Endothelial cell (in vitro differentiated cells): Measurements from ENCODE around the gene GPR132. TPM values are rescaled to one million over a fixed set of nuclear protein-coding genes. Genes with fewer than 3 reads are reported as not detected.
"Not testable (repeated sequence)": the region's sequence is repeated elsewhere in the genome, so short reads cannot be mapped to it uniquely, and the experiment has no call there.

Source experiments
- DNase-seq: peaks from one replicate; pipeline ENCODE4 v3.0.0; 2021; ENCODE audit warnings: low spot score
- H3K27ac Mint-ChIP-seq: one replicate; pipeline ENCODE4 v1.8.0; 2021; ENCODE audit warnings: mixed read lengths, inconsistent platforms; ENCODE audit not compliant: unreplicated experiment
- H3K27me3 Mint-ChIP-seq: one replicate; pipeline ENCODE4 v1.8.0; 2021; ENCODE audit warnings: mild to moderate bottlenecking, moderate library complexity, mixed read lengths, inconsistent platforms; ENCODE audit not compliant: unreplicated experiment
- H3K36me3 Mint-ChIP-seq: one replicate; pipeline ENCODE4 v1.8.0; 2021; ENCODE audit warnings: mild to moderate bottlenecking, low read depth, mixed read lengths, inconsistent platforms; ENCODE audit not compliant: unreplicated experiment
- H3K4me1 Mint-ChIP-seq: one replicate; pipeline ENCODE4 v1.8.0; 2021; ENCODE audit warnings: mild to moderate bottlenecking, mixed read lengths, inconsistent platforms; ENCODE audit not compliant: unreplicated experiment
- H3K4me3 Mint-ChIP-seq: one replicate; pipeline ENCODE4 v1.8.0; 2021; ENCODE audit warnings: mild to moderate bottlenecking, mixed read lengths, inconsistent platforms; ENCODE audit not compliant: unreplicated experiment
- H3K9me3 Mint-ChIP-seq: one replicate; pipeline ENCODE4 v1.8.0; 2021; ENCODE audit warnings: mixed read lengths, inconsistent platforms; ENCODE audit not compliant: unreplicated experiment
- CTCF ChIP-seq: fragments of 200-600 bp; sonication (generic); IDR thresholded peaks from one replicate; pipeline ENCODE4 v1.5.0; 2021; ENCODE audit warnings: antibody characterized with exemption; ENCODE audit not compliant: unreplicated experiment
- long read RNA-seq: library from polyadenylated mRNA; unstranded; transcript quantifications from one replicate; pipeline ENCODE4 v2.0.0, GENCODE V29; 2020; ENCODE audit not compliant: unreplicated experiment
- total RNA-seq: library from RNA; stranded (reverse); fragmentation: NEBNext Ultra II Directional; extraction: Animal tissue kit (Norgen Biotek cat#: 25700); gene quantifications from one replicate; pipeline ENCODE4 v1.2.1, GENCODE V29; 2021; ENCODE audit not compliant: unreplicated experiment

The GPR132 gene
- total RNA-seq = not detected
- long read RNA-seq = 0 reads

GRCh38 chr14:105065280-105066228 lies at the start of gene GPR132:
GPR132 (minus strand) TSS chr14:105065430; CDS start chr14:105055420, 10,010 bp downstream.
- H3K9me3 Mint-ChIP-seq = no peaks in the 10 kb centered on the region
- peaks cover 12% of the 10 kb centered on the region for H3K27me3 Mint-ChIP-seq
- H3K4me3 Mint-ChIP-seq = no peak within 1 kb of the TSS
- peaks cover 7% of the 10 kb centered on the region for H3K36me3 Mint-ChIP-seq
- no peak for DNase-seq
- H3K27ac Mint-ChIP-seq = no peak within 1 kb of the TSS
- no peak for TF ChIP-seq CTCF
- peaks cover 10% of the 10 kb centered on the region for H3K4me1 Mint-ChIP-seq

GRCh38 chr14:105109243-105109642 lies 44.0 kb upstream of the GPR132 start:
- H3K27ac Mint-ChIP-seq = peak overlapping the region; percentile 98
- not testable (repeated sequence) for DNase-seq, H3K27me3 Mint-ChIP-seq, H3K4me3 Mint-ChIP-seq, H3K9me3 Mint-ChIP-seq
- H3K36me3 Mint-ChIP-seq = peaks cover 13% of the 10 kb centered on the region
- peaks cover 32% of the 10 kb centered on the region for H3K4me1 Mint-ChIP-seq

- Mint-ChIP-seq H3K27ac (peak overlapping the region; percentile 98), H3K4me1 (peaks cover 38% of the 10 kb centered on the region), H3K36me3 (peaks cover 19% of the 10 kb centered on the region), H3K4me3 (peak overlapping the region; percentile 69), H3K27me3 (peaks cover 8% of the 10 kb centered on the region), H3K9me3 (no peaks in the 10 kb centered on the region)
- no peak for TF ChIP-seq CTCF
- peak; percentile 34 for DNase-seq
Observed at GRCh38 chr14:105108516-105108864, 43.3 kb upstream of the GPR132 start.

GRCh38 chr14:105107781-105108515 lies 42.7 kb upstream of the GPR132 start:
- H3K4me3 Mint-ChIP-seq = peak overlapping the region; percentile 69
- no peaks in the 10 kb centered on the region for H3K9me3 Mint-ChIP-seq
- DNase-seq = peak; percentile 13
- peaks cover 10% of the 10 kb centered on the region for H3K27me3 Mint-ChIP-seq
- peak overlapping the region; percentile 98 for H3K27ac Mint-ChIP-seq
- H3K4me1 Mint-ChIP-seq = peaks cover 42% of the 10 kb centered on the region
- peaks cover 20% of the 10 kb centered on the region for H3K36me3 Mint-ChIP-seq
- TF ChIP-seq CTCF = no peak

GRCh38 chr14:105107351-105107750 lies 42.1 kb upstream of the GPR132 start:
- Mint-ChIP-seq H3K9me3 (no peaks in the 10 kb centered on the region), H3K27ac (peak overlapping the region; percentile 98), H3K27me3 (peaks cover 10% of the 10 kb centered on the region), H3K4me1 (peaks cover 42% of the 10 kb centered on the region), H3K36me3 (peaks cover 20% of the 10 kb centered on the region), H3K4me3 (peak overlapping the region; percentile 23)
- DNase-seq = no peak
- no peak for TF ChIP-seq CTCF
